ENCODE results near the gene HMCN1. TPM values are rescaled to one million over a fixed set of nuclear protein-coding genes. Genes with fewer than 3 reads are reported as not detected.

HMCN1 gene
- total RNA-seq, 1 donor from 2014 or later = 13.3 TPM

DNA sequence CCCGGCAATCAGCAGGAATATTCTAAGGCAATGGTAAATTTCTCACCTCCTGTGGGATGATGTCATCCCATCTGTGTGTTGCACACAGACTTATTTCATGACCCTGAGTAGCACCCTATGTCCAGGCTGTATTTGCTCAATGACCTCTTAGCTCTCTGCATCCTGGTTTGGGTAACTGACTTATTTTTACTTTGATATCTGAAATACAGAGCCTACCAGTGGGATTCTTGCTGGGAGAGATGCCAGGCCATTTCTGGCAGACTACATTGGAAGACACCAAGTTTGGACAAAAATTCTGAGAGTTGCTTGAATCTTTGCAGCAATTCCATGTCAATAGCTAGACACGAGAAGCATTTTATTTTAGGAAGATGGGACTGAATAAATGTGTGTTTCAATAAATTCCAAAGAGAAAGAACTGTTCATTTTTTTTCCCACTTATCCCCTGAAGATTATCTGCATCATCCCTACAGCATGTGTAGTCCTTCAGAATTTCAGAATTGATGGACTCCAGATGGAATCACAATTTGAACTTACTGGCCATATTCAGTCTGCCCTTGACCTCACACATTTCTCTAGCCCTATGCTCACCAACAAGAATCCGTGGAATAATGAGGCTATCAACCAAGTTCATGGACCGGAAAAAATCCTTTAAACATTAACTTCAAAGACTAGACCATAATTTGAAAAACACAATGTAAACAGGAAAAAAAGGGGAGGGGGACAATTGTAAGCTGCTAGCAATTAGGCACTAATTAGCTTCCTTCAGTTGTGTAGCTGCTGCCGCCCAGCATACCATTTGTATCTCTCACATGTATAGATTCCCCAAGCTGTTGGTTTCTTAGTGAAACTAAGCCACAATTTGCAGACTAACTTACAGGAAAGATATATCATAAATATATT lies 226.5 kb downstream of the HMCN1 start:
- no peak for DNase-seq (ENCODE audit: low read depth in 2 of 2)

- DNase-seq (ENCODE audit: low read depth in 2 of 2) = peak in 1 of 2 donors; percentile 18
These were observed 227.5 kb downstream of the HMCN1 start for GRCh38 chr1:185961664-185962063.

DNA sequence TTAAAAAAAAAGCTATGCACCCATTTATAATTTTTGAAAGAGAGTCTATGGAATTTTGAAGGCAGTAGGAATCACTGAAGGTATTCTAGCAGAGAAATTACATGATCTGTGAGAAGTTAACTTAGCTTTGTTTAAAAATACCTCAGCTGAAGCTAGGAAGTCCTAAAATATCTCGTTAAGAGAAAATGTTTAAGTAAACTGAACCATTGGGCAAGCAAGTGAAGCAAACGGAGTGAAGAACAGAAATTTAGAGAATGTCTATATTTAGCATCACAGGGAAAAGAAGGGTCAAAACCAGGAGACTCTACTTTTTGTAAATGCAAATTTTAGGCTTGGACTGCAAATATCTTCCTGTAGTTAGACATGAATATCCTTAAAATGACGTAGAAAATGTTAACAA lies 230.8 kb downstream of the HMCN1 start:
- no peak for DNase-seq (ENCODE audit: low read depth in 2 of 2)

DNA sequence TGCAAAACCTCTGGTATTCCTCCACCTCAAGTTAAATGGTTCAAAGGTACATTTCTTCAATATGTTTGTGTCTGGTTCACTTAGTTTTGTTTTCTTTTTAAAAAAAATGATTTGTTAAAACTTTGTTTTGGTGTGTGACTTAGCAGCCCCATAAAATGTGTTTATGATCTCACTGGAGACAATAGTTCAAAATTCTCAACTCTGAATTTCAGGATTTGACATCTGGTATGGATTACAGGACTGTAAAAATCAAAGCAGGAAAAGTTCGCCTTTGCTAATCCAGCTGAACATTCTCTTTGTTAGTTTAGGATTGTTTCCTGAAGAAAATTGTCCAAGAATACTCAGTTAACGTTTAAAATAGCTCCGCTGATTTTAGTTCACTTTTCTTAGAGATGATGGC lies 231.7 kb downstream of the HMCN1 start:
- no peak for DNase-seq (ENCODE audit: low read depth in 2 of 2)

GRCh38 chr1:185966471-185966870 lies 232.3 kb downstream of the HMCN1 start:
- DNase-seq (ENCODE audit: low read depth in 2 of 2) = peak in 1 of 2 donors; percentile 30

- DNase-seq (ENCODE audit: low read depth in 2 of 2) = no peak
These were observed 234.8 kb downstream of the HMCN1 start for GRCh38 chr1:185969028-185969427.

DNA sequence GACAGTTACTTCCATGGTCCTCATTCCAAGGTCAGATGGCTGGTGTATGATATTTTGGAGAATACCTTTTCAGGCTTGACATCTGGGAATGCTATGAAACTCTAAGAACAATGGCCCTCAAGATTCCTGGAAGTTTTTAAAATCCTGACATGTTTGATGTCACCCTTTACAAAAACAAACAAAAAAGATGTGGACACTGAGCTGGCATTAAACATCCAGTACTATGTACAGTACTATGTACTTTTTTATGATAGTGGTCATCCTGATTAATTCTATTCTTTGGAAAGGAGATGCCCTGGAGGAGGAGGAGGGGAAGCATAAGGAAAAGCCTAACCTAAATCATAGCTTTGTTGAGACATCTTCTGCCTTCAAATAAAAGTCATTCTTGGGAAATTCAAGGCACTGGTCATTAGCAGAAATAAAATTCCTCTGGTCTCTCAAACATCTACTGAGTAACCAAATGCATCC lies 235.4 kb downstream of the HMCN1 start:
- no peak for DNase-seq (ENCODE audit: low read depth in 2 of 2)

DNA sequence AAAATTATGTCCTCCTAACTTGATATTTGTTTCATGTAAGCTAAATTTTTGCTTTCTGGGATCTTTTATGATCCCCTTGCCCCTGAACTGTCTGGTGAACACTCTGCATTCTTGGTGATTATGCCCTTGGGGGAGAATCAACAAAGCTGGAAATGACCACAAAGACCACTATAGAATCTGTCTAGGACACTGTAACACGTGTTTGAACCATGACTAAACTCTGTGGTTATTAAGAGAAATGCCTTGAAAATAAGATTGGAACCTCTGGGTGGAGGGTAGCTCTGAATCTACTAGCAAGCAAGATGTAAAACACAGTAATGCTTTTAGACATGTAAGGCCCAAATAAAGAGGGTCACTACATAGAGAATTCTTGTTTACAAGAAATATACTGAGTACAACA lies 237.5 kb downstream of the HMCN1 start:
- no peak for DNase-seq (ENCODE audit: low read depth in 2 of 2)

- DNase-seq (ENCODE audit: low read depth in 2 of 2) = no peak
These were observed 238.1 kb downstream of the HMCN1 start for GRCh38 chr1:185972096-185972850.

GRCh38 chr1:185973645-185974044 lies 239.5 kb downstream of the HMCN1 start:
- DNase-seq (ENCODE audit: low read depth in 2 of 2) = no peak

- DNase-seq (ENCODE audit: low read depth in 2 of 2) = no peak
These were observed 240.4 kb downstream of the HMCN1 start for GRCh38 chr1:185974367-185975170.

GRCh38 chr1:185980891-185981290 lies 246.7 kb downstream of the HMCN1 start:
- DNase-seq (ENCODE audit: low read depth in 2 of 2) = no peak

DNA sequence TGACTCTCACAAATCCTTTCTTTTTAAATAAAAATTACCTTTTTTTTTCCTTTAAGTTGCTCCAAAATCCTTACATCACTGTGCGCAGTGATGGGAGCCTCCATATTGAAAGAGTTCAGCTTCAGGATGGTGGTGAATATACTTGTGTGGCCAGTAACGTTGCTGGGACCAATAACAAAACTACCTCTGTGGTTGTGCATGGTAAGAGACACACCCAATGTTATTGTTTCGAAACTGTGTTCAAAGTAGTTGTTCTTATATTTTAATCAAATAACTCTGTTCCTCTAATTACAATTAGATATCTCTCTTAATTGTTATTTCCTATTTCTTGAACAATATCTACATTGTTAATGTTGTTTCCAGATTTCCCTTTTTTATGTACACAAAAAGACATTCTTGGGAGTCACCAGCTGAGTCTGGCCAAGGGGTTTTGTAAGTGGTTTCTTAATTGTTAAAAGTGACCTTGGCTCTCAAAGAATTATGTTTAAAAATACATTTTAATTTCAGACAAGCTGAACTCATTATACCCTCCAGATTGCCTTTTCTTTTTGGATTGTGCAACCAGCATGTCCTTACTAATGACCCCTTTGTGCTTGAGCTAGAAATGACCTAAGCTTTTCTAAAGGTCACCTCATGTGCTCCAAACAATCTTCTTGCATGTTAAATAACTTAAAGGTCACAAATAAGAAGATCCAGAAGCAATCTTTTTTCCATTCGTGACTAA lies 250.1 kb downstream of the HMCN1 start:
- DNase-seq (ENCODE audit: low read depth in 2 of 2) = no peak

- no peak for DNase-seq (ENCODE audit: low read depth in 2 of 2)
These were observed 253.6 kb downstream of the HMCN1 start for GRCh38 chr1:185987611-185988321.

DNA sequence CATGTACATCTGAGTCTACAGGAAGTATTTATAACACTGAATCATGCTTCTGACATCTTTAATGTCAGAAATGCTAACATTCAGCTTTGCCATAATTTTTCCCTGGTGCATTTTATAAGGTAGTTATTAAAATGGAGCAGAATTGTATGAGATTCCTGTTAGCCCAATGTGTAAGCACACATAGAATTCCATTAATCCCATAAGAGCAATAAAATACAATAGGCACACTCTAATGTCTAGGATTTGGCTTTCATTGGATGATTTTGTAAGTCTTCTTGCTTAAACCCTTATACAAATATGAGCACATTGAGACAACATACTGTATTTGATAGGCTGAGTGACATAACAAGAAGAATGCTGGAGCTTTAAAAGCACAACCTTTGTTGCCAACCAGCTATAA lies 256.4 kb downstream of the HMCN1 start:
- DNase-seq (ENCODE audit: low read depth in 2 of 2) = no peak

DNA sequence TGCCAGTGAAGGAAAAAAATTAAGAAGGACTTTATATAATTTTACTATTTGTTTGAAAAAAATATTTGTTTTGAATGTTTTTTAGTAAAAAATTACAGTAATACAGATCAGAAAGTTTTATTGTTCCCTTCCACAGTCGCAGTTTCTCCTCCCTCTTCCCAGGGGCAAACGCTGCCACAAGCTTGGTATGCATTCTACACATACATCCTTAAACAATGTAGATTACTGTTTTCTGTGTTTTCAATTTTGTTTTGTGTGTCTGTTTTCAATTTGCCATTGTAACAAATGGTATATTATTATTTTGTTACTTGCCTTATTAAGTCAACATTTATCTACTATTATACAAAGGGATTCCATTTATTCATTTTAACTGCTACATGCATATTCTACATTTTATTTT lies 257.1 kb downstream of the HMCN1 start:
- no peak for DNase-seq (ENCODE audit: low read depth in 2 of 2)

DNA sequence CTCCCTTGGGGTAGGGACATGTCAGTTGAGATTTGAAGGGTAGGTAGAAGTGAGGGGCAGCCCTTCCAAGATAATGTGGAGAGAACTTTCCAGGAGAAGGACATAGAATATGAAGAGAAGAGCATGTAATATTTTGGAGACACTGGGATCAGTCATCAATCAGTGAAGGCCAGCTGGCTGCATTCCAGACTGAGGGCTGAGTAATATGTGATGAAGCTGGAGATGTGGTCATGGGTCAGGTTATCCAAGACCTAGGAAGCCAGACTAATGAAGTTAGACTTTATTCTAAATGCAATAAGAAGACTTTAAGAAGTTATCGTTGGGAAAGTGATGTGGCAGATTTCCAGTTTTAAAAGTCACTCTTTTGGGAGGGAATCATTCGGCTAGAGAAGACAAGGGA lies 262.0 kb downstream of the HMCN1 start:
- DNase-seq (ENCODE audit: low read depth in 2 of 2) = peak; percentile 10 to 29

GRCh38 chr1:185998391-185998790 lies 264.2 kb downstream of the HMCN1 start:
- peak in 1 of 2 donors; percentile 42 for DNase-seq (ENCODE audit: low read depth in 2 of 2)

DNA sequence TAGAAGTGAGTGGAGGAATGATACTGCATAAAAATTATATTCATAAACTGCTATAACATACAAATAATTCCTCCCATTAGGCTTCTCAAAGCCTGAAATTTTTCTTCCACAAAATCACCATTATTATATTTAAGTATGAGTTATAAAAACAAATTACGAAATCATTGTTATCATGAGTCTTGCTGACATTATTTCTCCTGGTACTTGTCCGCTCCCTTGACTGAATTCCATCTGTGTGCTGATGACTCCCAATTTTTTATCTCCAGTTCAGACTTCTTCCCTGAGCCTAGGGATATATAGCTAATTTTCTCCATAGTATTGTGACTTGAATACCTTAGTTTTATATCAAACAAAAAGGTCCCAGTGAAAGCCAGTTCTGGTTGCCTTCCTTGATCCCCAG lies 268.2 kb downstream of the HMCN1 start:
- no peak for DNase-seq (ENCODE audit: low read depth in 2 of 2)

- DNase-seq (ENCODE audit: low read depth in 2 of 2) = peak; percentile 16 to 96
These were observed 275.0 kb downstream of the HMCN1 start for GRCh38 chr1:186009039-186009737.
